ENCODE data around the gene COMMD7. TPM values are rescaled to one million over a fixed set of nuclear protein-coding genes. Genes with fewer than 3 reads are reported as not detected.

The COMMD7 gene
- total RNA-seq, 6 experiments from 2014 or later, result 45.4 to 58.4 (median 51.5) TPM

DNA sequence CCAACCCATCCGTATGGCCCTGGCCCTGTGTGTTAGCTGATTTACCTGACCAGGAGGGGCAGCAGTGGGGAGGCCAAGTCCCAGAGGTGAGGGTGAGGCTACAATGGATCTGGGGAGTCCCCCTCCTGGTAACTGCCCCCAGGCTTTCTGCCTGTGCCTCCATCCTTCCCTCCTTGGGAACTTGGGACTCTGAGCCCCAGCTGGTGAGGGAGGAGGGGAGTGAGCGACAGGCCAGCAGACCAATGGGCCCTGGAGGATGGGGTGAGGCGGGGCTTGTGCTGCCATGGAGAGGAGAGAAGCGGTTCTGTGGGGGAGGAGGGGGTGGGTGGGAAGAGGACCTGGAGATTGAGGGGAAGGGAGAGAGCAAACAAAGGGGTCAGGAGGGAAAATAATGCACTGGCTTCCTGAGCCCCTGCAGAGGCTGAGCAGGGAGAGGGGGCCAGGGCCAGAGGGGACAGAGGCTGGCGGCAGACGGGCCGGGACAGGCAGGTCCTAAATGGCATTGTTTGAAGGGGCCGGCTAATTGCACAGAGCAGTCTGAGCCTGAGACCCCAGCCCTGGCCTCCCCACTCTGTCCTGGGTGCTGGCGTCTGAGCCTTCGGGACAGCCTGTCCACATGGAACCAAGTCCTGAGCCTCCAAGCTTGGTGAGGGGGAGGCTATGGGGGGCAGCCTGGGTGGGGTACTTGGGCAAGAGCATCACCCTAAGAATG, 36.4 kb upstream of the COMMD7 start:
- TF ChIP-seq, protein P1, sequence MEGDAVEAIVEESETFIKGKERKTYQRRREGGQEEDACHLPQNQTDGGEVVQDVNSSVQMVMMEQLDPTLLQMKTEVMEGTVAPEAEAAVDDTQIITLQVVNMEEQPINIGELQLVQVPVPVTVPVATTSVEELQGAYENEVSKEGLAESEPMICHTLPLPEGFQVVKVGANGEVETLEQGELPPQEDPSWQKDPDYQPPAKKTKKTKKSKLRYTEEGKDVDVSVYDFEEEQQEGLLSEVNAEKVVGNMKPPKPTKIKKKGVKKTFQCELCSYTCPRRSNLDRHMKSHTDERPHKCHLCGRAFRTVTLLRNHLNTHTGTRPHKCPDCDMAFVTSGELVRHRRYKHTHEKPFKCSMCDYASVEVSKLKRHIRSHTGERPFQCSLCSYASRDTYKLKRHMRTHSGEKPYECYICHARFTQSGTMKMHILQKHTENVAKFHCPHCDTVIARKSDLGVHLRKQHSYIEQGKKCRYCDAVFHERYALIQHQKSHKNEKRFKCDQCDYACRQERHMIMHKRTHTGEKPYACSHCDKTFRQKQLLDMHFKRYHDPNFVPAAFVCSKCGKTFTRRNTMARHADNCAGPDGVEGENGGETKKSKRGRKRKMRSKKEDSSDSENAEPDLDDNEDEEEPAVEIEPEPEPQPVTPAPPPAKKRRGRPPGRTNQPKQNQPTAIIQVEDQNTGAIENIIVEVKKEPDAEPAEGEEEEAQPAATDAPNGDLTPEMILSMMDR (IDR thresholded peaks at IDR 0.05), result no peak
- no peak for DNase-seq
- Mint-ChIP-seq H3K27ac (no peak overlapping the region), H3K27me3 (ENCODE audit: insufficient read depth) (peaks cover 2% of the 10 kb centered on the region; the same call in 1 of the 2 replicates), H3K36me3 (ENCODE audit: low read depth) (no peaks in the 10 kb centered on the region), H3K4me1 (ENCODE audit: low read depth) (peaks cover 20% of the 10 kb centered on the region), H3K9me3 (no peaks in the 10 kb centered on the region), H3K4me3 (no peak overlapping the region)

DNA sequence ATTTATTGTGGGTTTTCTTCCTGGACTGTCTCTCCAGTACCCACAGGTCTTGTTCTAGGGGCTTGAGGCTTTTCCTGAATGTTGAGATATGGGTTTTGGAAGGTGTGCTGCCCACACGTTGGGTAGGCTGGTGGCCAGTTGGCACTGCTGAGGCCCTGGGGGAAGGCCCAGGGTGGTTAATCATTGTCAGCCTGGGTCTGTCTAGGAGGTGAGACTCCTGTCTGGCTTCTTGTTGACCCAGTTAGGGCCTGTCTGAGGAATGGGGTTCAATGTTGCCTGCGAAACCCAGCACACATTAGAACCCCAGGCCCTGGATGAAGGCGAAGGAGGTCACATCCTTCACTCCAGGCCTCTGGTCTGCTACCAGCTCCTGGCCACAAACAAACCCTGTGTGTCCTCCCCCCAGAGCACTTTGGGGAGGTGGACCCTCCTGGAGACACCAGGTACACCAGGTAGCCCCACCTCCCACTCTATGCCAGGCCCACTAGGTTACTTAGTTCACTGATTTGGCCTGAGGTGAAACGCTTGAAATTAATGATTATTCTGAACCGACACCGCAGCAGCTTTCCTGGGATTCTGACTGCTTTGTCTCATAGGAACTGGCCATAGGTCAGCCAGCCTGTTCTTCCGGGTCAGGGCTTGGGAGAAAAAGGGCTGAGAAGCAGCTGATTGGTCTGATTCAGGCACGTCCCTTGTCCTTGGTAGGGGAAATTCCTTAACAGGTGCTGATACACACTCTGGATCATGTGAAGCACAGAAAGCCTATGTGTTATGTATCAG, 34.1 kb upstream of the COMMD7 start:
- H3K4me1 Mint-ChIP-seq (ENCODE audit: low read depth), result peaks cover 20% of the 10 kb centered on the region
- H3K27me3 Mint-ChIP-seq (ENCODE audit: insufficient read depth), result peaks cover 2% of the 10 kb centered on the region; the same call in 1 of the 2 replicates
- H3K4me3 Mint-ChIP-seq, result no peak overlapping the region
- H3K27ac Mint-ChIP-seq, result no peak overlapping the region
- no peaks in the 10 kb centered on the region for H3K9me3 Mint-ChIP-seq
- DNase-seq, result no peak
- TF ChIP-seq, protein P1 (IDR thresholded peaks at IDR 0.05), result no peak
- H3K36me3 Mint-ChIP-seq (ENCODE audit: low read depth), result no peaks in the 10 kb centered on the region

DNA sequence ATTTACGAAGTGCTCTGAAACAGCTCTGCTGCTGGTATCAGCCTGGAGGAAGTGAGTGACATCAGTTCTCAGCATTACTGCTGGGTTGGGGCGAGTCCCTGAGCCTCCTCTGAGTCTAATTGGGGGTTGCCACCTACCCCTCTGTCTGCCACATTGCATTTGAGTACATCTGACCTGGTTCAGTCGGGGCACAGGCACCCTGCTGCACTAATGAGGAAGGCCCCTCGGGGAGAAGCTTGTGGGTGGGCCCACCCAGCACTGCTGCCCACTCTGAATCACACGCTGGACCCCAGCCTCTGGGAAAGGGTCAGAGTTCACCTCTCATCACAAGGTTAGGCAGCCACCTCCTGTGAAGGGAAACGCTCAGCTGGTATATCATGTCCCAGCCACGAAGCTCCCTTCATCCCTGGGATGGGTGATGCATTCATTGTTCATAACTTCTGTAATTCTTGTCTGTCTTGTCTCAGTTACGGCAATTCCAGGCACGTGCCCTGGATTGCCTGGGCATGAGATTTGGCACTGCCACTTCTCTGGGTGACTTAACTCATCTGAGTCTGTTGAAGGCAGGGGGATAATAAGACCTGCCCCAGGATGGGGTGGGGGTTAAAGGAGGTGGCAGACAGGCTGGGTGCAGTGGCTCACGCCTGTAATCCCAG, 32.2 kb upstream of the COMMD7 start:
- TF ChIP-seq, protein P1 (IDR thresholded peaks at IDR 0.05), result no peak
- Mint-ChIP-seq H3K9me3 (no peaks in the 10 kb centered on the region), H3K36me3 (ENCODE audit: low read depth) (no peaks in the 10 kb centered on the region), H3K27ac (no peak overlapping the region), H3K4me3 (no peak overlapping the region), H3K4me1 (ENCODE audit: low read depth) (peaks cover 20% of the 10 kb centered on the region), H3K27me3 (ENCODE audit: insufficient read depth) (peaks cover 2% of the 10 kb centered on the region; the same call in 1 of the 2 replicates)
- no peak for DNase-seq

DNA sequence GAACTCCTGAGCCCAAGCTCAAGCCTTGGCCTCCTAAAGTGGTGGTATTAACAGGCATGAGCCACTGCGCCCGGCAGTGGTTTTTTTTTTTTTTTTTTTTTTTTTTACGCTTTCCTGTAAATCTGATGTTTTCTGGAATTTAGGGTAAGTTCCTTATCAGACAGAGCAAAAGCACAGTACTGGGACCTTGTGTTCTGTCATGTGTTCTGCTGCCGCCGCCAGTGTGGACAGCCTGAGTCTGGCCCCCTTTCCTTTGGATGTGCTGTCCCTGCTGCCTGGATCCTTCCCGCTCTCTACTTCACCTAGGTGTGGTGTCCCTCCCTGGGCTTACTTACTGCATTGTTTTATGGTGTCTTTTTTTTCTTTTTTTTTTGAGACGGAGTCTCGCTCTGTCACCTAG, 30.6 kb upstream of the COMMD7 start:
- TF ChIP-seq, protein P1 (IDR thresholded peaks at IDR 0.05), result no peak
- Mint-ChIP-seq H3K36me3 (ENCODE audit: low read depth) (no peaks in the 10 kb centered on the region), H3K4me3 (no peak overlapping the region), H3K9me3 (no peaks in the 10 kb centered on the region), H3K27me3 (ENCODE audit: insufficient read depth) (peaks cover 2% of the 10 kb centered on the region; the same call in 1 of the 2 replicates), H3K27ac (no peak overlapping the region), H3K4me1 (ENCODE audit: low read depth) (peaks cover 20% of the 10 kb centered on the region)
- no peak for DNase-seq

DNA sequence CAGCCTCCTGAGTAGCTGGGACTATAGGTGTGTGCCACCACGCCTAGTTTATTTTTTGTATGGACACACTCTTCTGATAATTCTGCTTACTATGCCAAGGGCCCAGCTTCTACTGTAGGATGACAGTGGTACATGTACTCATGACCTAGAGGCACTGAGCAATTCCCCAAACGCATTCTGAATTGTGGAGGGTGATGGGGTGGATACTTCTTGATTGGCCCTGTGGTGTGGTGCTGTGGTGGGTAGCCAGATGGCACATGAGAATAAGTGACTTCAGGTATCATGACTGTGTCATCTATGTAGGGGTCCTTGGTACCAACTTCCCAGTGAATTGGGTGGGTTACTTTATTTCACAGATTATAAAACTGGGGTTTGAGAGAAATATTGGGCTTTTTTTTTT, 30.0 kb upstream of the COMMD7 start:
- H3K36me3 Mint-ChIP-seq (ENCODE audit: low read depth), result no peaks in the 10 kb centered on the region
- TF ChIP-seq, protein P1 (IDR thresholded peaks at IDR 0.05), result no peak

More for the DNA sequence above, 30.0 kb upstream of the COMMD7 start:
- peaks cover 20% of the 10 kb centered on the region for H3K4me1 Mint-ChIP-seq (ENCODE audit: low read depth)
- H3K27ac Mint-ChIP-seq, result no peak overlapping the region
- H3K27me3 Mint-ChIP-seq (ENCODE audit: insufficient read depth), result peaks cover 2% of the 10 kb centered on the region; the same call in 1 of the 2 replicates
- H3K9me3 Mint-ChIP-seq, result no peaks in the 10 kb centered on the region
- DNase-seq, result no peak
- H3K4me3 Mint-ChIP-seq, result no peak overlapping the region
